ENCODE results near the gene DGKD.

DGKD gene

GRCh38 chr2:233353769-233354499 lies at the start of gene DGKD:
Gene DGKD, plus strand, starts transcription at chr2:233354494. Its CDS starts 25 bp downstream, at chr2:233354519.
- no peak for TF ChIP-seq GATA3 (IDR thresholded peaks at IDR 0.05; ENCODE audit: low read depth, low read length)
- no peak for TF ChIP-seq GATA2 (IDR thresholded peaks at IDR 0.05; ENCODE audit: low read depth, low read length)

DNA sequence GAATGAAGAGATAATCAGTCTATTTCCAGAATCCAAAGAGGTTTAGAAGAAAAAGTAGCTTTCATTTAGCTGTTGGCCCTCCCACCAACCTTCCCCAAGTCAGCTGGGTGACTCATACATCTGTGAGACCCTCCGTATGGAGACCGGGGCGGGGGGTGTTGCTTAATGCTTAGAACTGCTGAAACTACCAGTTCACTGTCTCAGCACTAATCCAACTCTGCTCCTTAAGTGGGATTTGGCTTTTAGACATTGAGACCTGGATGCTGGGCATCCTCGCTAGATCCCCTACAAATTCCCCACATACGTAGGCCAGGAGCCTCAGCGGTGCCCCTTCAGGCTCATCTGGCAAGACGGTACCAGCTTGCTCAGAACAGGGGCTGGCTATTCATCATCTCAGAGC lies 46.7 kb upstream of the DGKD start, which contains the start of gene SAG:
Gene SAG (plus strand): TSS at position 252 of the 400 bp plus-strand sequence. CDS start 1,374 bp downstream, outside the sequence.
- TF ChIP-seq GATA3 (IDR thresholded peaks at IDR 0.05; ENCODE audit: low read depth, low read length), result no peak
- no peak for TF ChIP-seq GATA2 (IDR thresholded peaks at IDR 0.05; ENCODE audit: low read depth, low read length)

GRCh38 chr2:233311241-233311926 lies 42.9 kb upstream of the DGKD start:
- TF ChIP-seq GATA2 (IDR thresholded peaks at IDR 0.05; ENCODE audit: low read depth, low read length) (no peak), GATA3 (IDR thresholded peaks at IDR 0.05; ENCODE audit: low read depth, low read length) (no peak)

DNA sequence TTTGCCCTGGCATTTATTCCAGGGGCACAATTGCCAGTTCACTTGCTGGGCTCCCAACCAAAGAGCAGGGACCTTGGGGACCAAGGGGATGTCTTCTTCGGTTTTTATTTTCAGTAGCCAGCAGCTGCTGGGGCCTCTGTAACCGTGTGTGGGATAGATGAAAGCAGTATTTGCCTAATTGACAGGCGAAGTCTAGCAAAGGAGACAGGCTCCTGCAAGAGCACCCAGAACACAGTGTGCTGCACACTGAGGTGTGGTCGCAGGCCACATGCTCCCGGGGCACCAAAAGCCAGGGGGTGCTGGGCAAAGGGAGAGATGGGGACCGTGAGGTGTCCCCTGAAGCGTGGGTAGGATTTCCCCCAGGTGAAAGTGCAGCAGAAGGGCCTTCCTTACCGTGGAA lies 41.4 kb upstream of the DGKD start:
- TF ChIP-seq GATA3 (IDR thresholded peaks at IDR 0.05; ENCODE audit: low read depth, low read length) (no peak), GATA2 (IDR thresholded peaks at IDR 0.05; ENCODE audit: low read depth, low read length) (no peak)

DNA sequence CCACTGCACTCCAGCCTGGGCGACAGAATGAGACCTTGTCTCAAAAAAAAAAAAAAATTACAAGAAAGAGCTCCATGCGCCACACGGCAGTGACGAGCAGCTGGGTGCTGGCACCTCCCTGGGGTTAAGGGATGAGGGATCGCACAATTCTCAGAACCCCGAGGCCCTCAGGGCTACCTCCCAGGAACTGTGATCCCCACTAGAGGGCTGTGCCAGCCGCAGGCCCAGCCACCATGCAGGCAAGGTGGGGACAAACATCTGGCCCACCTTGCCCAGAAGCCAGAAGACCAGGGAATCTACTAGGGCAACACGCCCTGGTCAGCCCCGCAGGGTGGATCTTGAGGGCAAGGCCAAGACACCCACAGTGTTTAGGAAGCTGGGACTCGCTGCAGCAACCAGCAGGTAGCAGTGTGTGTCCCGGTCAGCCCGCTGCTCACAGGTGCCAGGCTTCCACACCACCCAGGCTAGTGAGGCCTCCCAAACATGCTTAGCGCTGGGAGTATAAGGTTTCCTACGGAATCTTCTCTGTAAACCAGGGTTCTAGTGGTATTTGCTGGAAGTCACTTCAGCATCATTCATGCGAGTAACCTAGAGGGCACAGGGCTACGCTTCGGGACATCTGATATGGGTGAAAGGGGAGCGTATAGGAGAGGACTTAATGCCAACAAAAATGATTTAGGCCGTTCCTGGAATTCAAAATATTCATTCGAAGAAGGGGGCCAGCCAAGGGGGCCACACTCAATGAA lies 39.9 kb upstream of the DGKD start:
- TF ChIP-seq GATA2 (IDR thresholded peaks at IDR 0.05; ENCODE audit: low read depth, low read length) (no peak), GATA3 (IDR thresholded peaks at IDR 0.05; ENCODE audit: low read depth, low read length) (no peak)

DNA sequence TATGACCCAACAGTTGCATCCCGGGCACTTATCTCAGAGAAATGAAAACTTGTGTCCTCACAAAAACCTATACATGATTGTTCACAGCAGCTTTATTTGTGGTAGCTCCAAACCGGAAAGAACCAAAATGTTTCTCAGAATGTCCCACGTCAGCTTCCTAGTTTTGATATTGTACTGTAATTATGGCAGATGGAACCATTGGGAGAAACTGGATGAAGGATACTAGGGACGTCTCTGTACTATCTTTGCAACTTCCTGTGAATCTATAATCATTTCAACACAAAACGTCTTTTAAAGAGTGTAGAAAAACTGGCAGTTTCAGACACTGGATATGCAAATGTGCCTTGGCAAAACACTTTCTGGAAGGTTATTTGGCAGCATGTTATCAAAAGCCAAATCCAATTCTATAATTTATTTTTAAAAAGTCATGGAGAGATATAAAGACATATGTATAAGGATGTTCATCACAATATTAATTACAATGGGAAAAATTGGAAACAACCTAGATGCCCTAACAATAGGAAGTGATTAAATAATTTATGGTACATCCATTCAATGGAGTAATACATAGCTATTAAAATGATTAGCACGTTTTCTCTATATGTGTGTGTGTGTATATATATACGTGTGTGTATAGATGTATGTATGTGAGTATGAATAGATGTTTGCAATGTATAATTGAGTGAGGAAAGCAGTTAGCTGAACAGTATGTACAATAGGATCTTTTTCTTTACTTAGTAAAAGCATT lies 36.9 kb upstream of the DGKD start:
- TF ChIP-seq GATA2 (IDR thresholded peaks at IDR 0.05; ENCODE audit: low read depth, low read length) (no peak), GATA3 (IDR thresholded peaks at IDR 0.05; ENCODE audit: low read depth, low read length) (no peak)

DNA sequence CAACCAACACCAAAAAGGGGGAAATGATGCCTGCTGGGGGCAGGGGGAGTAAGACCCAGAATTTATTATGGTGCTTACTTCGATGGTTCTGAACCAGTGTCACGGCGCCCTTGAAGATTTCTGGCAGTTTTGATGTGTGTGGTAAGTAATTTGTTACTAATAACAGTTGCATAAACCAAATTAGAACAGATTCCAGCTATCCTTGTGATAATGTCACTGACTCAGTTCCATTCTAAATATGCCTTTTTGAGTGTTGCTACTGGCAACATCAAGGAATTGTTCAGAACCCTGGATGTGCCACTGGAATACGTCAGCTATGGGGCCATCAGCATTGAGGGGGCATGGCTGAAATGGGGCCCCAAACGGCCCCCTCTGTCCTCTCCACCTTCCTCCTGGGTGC lies 35.0 kb upstream of the DGKD start:
- no peak for TF ChIP-seq GATA3 (IDR thresholded peaks at IDR 0.05; ENCODE audit: low read depth, low read length)
- no peak for TF ChIP-seq GATA2 (IDR thresholded peaks at IDR 0.05; ENCODE audit: low read depth, low read length)

DNA sequence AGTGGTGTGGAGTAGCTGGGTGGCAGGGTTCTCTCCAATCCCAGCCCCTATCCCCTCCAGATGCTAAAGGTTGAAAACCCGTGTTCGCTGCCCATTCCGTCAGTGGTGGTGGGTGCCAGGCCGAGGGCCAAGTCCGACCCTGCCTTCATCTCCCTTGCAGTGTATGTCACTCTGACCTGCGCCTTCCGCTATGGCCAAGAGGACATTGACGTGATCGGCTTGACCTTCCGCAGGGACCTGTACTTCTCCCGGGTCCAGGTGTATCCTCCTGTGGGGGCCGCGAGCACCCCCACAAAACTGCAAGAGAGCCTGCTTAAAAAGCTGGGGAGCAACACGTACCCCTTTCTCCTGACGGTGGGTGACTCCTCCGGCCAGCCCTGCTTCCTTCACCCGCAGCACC lies 33.8 kb upstream of the DGKD start:
- TF ChIP-seq GATA3 (IDR thresholded peaks at IDR 0.05; ENCODE audit: low read depth, low read length) (no peak), GATA2 (IDR thresholded peaks at IDR 0.05; ENCODE audit: low read depth, low read length) (no peak)

DNA sequence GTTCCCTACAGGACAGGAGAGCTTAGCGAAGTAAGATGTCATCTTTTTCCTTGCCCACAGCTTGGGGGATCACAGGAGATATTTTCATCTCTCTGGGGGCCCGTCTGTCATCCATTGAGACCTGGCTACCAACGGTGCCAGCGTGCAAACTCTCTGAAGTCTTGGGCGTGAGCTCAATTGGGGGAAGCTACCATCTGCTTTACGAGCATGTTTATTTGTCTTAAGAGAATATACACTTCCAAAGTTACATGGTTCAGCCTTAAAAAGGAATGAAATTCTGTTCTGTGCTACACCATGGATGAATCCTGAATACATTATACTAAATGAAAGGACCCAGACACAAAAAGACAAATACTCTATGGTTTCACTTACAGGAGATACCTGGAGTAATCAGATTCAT lies 33.1 kb upstream of the DGKD start:
- TF ChIP-seq GATA2 (IDR thresholded peaks at IDR 0.05; ENCODE audit: low read depth, low read length), result no peak
- TF ChIP-seq GATA3 (IDR thresholded peaks at IDR 0.05; ENCODE audit: low read depth, low read length), result no peak

DNA sequence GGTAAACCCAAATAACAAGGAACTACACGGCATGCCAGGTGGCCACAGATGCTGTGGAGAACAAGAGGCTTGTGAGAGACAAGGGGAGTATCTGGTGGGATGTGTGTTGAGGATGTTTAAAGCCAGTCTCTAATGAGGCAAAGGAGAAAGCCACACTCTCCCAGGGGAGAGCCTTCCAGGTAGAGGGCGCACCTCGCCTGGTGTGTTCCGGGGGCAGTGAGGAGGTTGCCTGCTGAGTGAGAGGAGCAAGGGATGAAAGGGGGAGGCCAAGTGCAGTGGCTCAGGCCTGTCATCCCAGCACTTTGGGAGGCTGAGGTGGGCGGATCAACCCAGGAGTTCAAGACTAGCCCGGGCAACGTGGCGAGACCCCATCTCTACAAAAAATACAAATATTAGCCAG lies 30.4 kb upstream of the DGKD start:
- TF ChIP-seq GATA3 (IDR thresholded peaks at IDR 0.05; ENCODE audit: low read depth, low read length) (no peak), GATA2 (IDR thresholded peaks at IDR 0.05; ENCODE audit: low read depth, low read length) (no peak)

DNA sequence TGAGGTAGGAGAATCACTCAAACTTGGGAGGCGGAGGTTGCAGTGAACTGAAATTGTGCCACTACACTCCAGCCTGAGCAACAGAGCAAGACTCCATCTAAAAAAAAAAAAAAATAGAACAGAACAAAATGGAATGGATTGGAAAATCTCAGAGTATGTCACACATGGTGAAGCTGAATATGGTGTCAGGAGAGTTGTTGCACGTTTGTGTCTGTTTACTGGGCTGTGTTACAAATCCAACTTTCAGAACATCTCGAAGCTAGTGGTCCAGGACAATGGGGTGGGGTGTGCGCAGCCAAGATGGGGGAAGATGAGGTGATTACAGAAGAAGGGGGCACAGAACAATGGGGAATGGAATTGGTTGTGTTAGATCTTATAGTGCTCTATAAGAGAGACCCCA lies 29.0 kb upstream of the DGKD start:
- TF ChIP-seq GATA3 (IDR thresholded peaks at IDR 0.05; ENCODE audit: low read depth, low read length), result no peak
- TF ChIP-seq GATA2 (IDR thresholded peaks at IDR 0.05; ENCODE audit: low read depth, low read length), result no peak

DNA sequence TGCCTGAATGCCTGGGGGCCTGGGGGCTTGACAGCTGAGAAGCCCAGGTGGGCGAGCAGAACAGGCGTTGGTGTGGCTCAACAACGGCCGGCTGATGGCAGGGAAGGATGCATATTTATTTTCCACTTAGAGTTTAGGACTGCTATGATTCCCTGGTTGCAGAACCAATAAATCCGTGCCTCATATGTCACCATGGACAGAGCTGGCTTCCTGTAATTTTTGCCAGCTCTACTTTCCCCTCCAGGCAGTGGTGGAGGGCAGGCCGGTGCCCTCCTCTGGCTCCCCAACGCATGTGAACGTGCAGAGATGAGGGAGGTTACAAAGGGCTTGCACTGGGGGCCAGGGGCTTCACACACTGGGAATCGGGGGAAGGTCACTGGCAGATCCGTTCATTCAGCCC lies 28.5 kb upstream of the DGKD start:
- TF ChIP-seq GATA2 (IDR thresholded peaks at IDR 0.05; ENCODE audit: low read depth, low read length) (no peak), GATA3 (IDR thresholded peaks at IDR 0.05; ENCODE audit: low read depth, low read length) (no peak)

GRCh38 chr2:233326500-233326899 lies 27.8 kb upstream of the DGKD start:
- TF ChIP-seq GATA2 (IDR thresholded peaks at IDR 0.05; ENCODE audit: low read depth, low read length) (no peak), GATA3 (IDR thresholded peaks at IDR 0.05; ENCODE audit: low read depth, low read length) (no peak)

DNA sequence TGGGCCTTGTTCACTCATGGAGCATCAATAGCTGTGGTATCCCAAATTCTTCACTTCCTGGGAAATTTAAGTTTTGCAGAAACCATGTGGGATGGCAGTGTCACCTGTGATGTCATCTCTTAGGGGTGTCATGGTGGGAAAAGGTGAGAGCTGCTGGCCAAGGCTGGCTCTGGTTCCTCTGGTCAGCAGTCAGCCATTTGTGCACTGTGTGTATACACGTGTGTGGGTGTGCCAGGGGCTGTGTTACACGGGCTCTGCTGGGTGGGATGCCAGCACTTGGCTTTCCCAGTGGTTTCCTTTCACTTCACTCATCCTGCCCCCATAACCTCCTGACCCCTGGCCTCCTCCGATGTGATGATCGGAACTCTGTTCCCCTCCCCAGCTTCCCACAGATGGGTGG lies 25.4 kb upstream of the DGKD start:
- no peak for TF ChIP-seq GATA2 (IDR thresholded peaks at IDR 0.05; ENCODE audit: low read depth, low read length)
- no peak for TF ChIP-seq GATA3 (IDR thresholded peaks at IDR 0.05; ENCODE audit: low read depth, low read length)

All from SH-SY5Y (cell line).